Mesendoderm (in vitro differentiated cells): Measurements from ENCODE around the gene DNAJC12.

ENCODE experiments used
- DNase-seq: peaks from one replicate; pipeline ENCODE4 v3.0.0; 2013
- H2AK5ac ChIP-seq: 2 replicates; pipeline ENCODE4 v1.6.1; 2013; ENCODE audit warnings: low read length, inconsistent platforms
- H2BK120ac ChIP-seq: 2 replicates; pipeline ENCODE4 v1.6.1; 2013; ENCODE audit warnings: low read depth, mild to moderate bottlenecking, low read length, moderate library complexity, mixed read lengths
- H2BK15ac ChIP-seq: replicated peaks from 2 replicates; pipeline ENCODE4 v1.6.1; 2013; ENCODE audit warnings: low read depth, mild to moderate bottlenecking, moderate library complexity
- H2BK5ac ChIP-seq: 2 replicates; pipeline ENCODE4 v1.6.1; 2013; ENCODE audit warnings: low read length, inconsistent platforms
- H3K18ac ChIP-seq: 2 replicates; pipeline ENCODE4 v1.6.1; 2013; ENCODE audit warnings: mild to moderate bottlenecking, low read length, mixed read lengths
- H3K23ac ChIP-seq: one replicate; pipeline ENCODE4 v1.6.1; 2013; ENCODE audit warnings: low read length
- H3K27ac ChIP-seq: 2 replicates; pipeline ENCODE4 v1.5.1; 2013; ENCODE audit warnings: low read depth, mild to moderate bottlenecking, inconsistent platforms, low read length, moderate library complexity
- H3K27me3 ChIP-seq: 2 replicates; pipeline ENCODE4 v1.6.1; 2013; ENCODE audit warnings: low read length, control low read depth, mild to moderate bottlenecking, inconsistent platforms; ENCODE audit not compliant: insufficient read depth, poor library complexity
- H3K36me3 ChIP-seq: 2 replicates; pipeline ENCODE4 v1.6.1; 2013; ENCODE audit warnings: low read length, inconsistent platforms; ENCODE audit not compliant: control insufficient read depth, insufficient read depth
- H3K4ac ChIP-seq: one replicate; pipeline ENCODE4 v1.6.1; 2013; ENCODE audit warnings: low read depth, mild to moderate bottlenecking, low read length, moderate library complexity
- H3K4me1 ChIP-seq: 2 replicates; pipeline ENCODE4 v1.6.1; 2013; ENCODE audit warnings: low read depth, low read length, inconsistent platforms; ENCODE audit not compliant: control insufficient read depth
- H3K4me2 ChIP-seq: 2 replicates; pipeline ENCODE4 v1.6.1; 2013; ENCODE audit warnings: low read length
- H3K4me3 ChIP-seq: 2 replicates; pipeline ENCODE4 v1.5.1; 2013; ENCODE audit warnings: mild to moderate bottlenecking, low read length
- H3K56ac ChIP-seq: one replicate; pipeline ENCODE4 v1.6.1; 2013; ENCODE audit warnings: low read length
- H3K79me1 ChIP-seq: 2 replicates; pipeline ENCODE4 v1.6.1; 2013; ENCODE audit warnings: low read length, inconsistent platforms
- H3K79me2 ChIP-seq: 2 replicates; pipeline ENCODE4 v1.6.1; 2013; ENCODE audit warnings: mild to moderate bottlenecking, low read length; ENCODE audit not compliant: control insufficient read depth, insufficient read depth
- H3K9ac ChIP-seq: 2 replicates; pipeline ENCODE4 v1.6.1; 2013; ENCODE audit warnings: low read length, inconsistent platforms
- H4K5ac ChIP-seq: one replicate; pipeline ENCODE4 v1.6.1; 2013; ENCODE audit warnings: low read length
- H4K8ac ChIP-seq: one replicate; pipeline ENCODE4 v1.6.1; 2013; ENCODE audit warnings: low read depth, mild to moderate bottlenecking, control low read depth, low read length, moderate library complexity
- WGBS: extraction: QIAGEN DNeasy Blood & Tissue Kit; methylation state at CpG from one replicate; pipeline ENCODE4 v1.1.7; 2013; ENCODE audit warnings: low lambda C conversion rate, missing lambda C conversion rate; ENCODE audit not compliant: insufficient coverage; ENCODE audit errors: extremely low coverage; 5-methylcytosine and 5-hydroxymethylcytosine counted together

The DNAJC12 gene

GRCh38 chr10:67772894-67773511 is 65.0 kb downstream of the DNAJC12 start:
- Histone ChIP-seq H3K4me3 (no peak overlapping the region), H3K79me2 (no peaks in the 10 kb centered on the region), H3K56ac (no peak overlapping the region), H3K4me1 (no peaks in the 10 kb centered on the region), H3K9ac (no peak overlapping the region), H3K18ac (no peak overlapping the region), H3K36me3 (no peaks in the 10 kb centered on the region), H2BK120ac (no peak overlapping the region), H2AK5ac (no peak overlapping the region), H3K27ac (no peak overlapping the region), H2BK5ac (no peak overlapping the region), H3K4me2 (no peak overlapping the region), H4K5ac (no peak overlapping the region), H3K23ac (no peak overlapping the region), H3K4ac (no peak overlapping the region), H2BK15ac (no peak overlapping the region), H3K27me3 (no peaks in the 10 kb centered on the region), H4K8ac (no peak overlapping the region), H3K79me1 (no peaks in the 10 kb centered on the region)
- no peak for DNase-seq

- Histone ChIP-seq H3K9ac (no peak overlapping the region), H4K8ac (no peak overlapping the region), H3K23ac (no peak overlapping the region), H3K79me1 (no peaks in the 10 kb centered on the region), H3K18ac (no peak overlapping the region), H2BK120ac (no peak overlapping the region), H4K5ac (no peak overlapping the region), H2AK5ac (no peak overlapping the region), H3K79me2 (no peaks in the 10 kb centered on the region), H3K4ac (no peak overlapping the region), H2BK15ac (no peak overlapping the region), H3K4me2 (no peak overlapping the region), H3K4me1 (no peaks in the 10 kb centered on the region), H3K36me3 (no peaks in the 10 kb centered on the region), H3K4me3 (no peak overlapping the region), H2BK5ac (no peak overlapping the region), H3K27me3 (no peaks in the 10 kb centered on the region), H3K27ac (no peak overlapping the region), H3K56ac (no peak overlapping the region)
- WGBS: no CpG with 5 or more reads among the region's 1 CpG
- DNase-seq: no peak
These were observed 65.8 kb downstream of the DNAJC12 start for GRCh38 chr10:67772151-67772550.

GRCh38 chr10:67771200-67771599 is 66.8 kb downstream of the DNAJC12 start:
- Histone ChIP-seq H3K36me3 (no peaks in the 10 kb centered on the region), H3K79me1 (no peaks in the 10 kb centered on the region), H2BK5ac (no peak overlapping the region), H2BK120ac (no peak overlapping the region), H3K27me3 (no peaks in the 10 kb centered on the region), H4K5ac (no peak overlapping the region), H3K56ac (no peak overlapping the region), H3K23ac (no peak overlapping the region), H3K4me2 (no peak overlapping the region), H3K4me1 (no peaks in the 10 kb centered on the region), H3K79me2 (no peaks in the 10 kb centered on the region), H3K27ac (no peak overlapping the region), H2AK5ac (no peak overlapping the region), H4K8ac (no peak overlapping the region), H2BK15ac (no peak overlapping the region), H3K9ac (no peak overlapping the region), H3K18ac (no peak overlapping the region), H3K4ac (no peak overlapping the region), H3K4me3 (no peak overlapping the region)
- WGBS: no CpG with 5 or more reads among the region's 3 CpGs
- DNase-seq: no peak

GRCh38 chr10:67770537-67770936 is 67.5 kb downstream of the DNAJC12 start:
- Histone ChIP-seq H3K4me2 (no peak overlapping the region), H3K56ac (no peak overlapping the region), H3K27me3 (no peaks in the 10 kb centered on the region), H3K9ac (no peak overlapping the region), H2BK15ac (no peak overlapping the region), H3K23ac (no peak overlapping the region), H4K8ac (no peak overlapping the region), H4K5ac (no peak overlapping the region), H2BK5ac (no peak overlapping the region), H2AK5ac (no peak overlapping the region), H3K18ac (no peak overlapping the region), H3K4me1 (no peaks in the 10 kb centered on the region), H3K27ac (no peak overlapping the region), H3K79me1 (no peaks in the 10 kb centered on the region), H3K4me3 (no peak overlapping the region), H3K79me2 (no peaks in the 10 kb centered on the region), H3K4ac (no peak overlapping the region), H3K36me3 (no peaks in the 10 kb centered on the region), H2BK120ac (no peak overlapping the region)
- no peak for DNase-seq

GRCh38 chr10:67767244-67767643 is 70.7 kb downstream of the DNAJC12 start:
- no CpG with 5 or more reads among the region's 2 CpGs for WGBS
- DNase-seq: no peak
- Histone ChIP-seq H3K36me3 (no peaks in the 10 kb centered on the region), H4K5ac (no peak overlapping the region), H2BK15ac (no peak overlapping the region), H4K8ac (no peak overlapping the region), H2BK5ac (no peak overlapping the region), H2BK120ac (no peak overlapping the region), H2AK5ac (no peak overlapping the region), H3K4ac (no peak overlapping the region), H3K79me1 (no peaks in the 10 kb centered on the region), H3K23ac (no peak overlapping the region), H3K27me3 (no peaks in the 10 kb centered on the region), H3K4me2 (no peak overlapping the region), H3K4me3 (no peak overlapping the region), H3K4me1 (no peaks in the 10 kb centered on the region), H3K56ac (no peak overlapping the region), H3K27ac (no peak overlapping the region), H3K79me2 (no peaks in the 10 kb centered on the region), H3K18ac (no peak overlapping the region), H3K9ac (no peak overlapping the region)

GRCh38 chr10:67764012-67764822 is 73.8 kb downstream of the DNAJC12 start:
- Histone ChIP-seq H3K56ac (peak overlapping the region; percentile 89), H2BK5ac (no peak overlapping the region), H3K4me1 (no peaks in the 10 kb centered on the region), H3K4me2 (peak overlapping the region; percentile 51), H3K4ac (no peak overlapping the region), H3K27me3 (no peaks in the 10 kb centered on the region), H3K79me2 (no peaks in the 10 kb centered on the region), H3K79me1 (no peaks in the 10 kb centered on the region), H3K23ac (no peak overlapping the region), H3K18ac (peak overlapping the region; percentile 46), H2BK120ac (no peak overlapping the region), H3K4me3 (peak overlapping the region; percentile 81), H2BK15ac (no peak overlapping the region), H2AK5ac (no peak overlapping the region), H3K9ac (peak overlapping the region; percentile 78), H3K36me3 (no peaks in the 10 kb centered on the region), H3K27ac (no peak overlapping the region), H4K8ac (no peak overlapping the region), H4K5ac (no peak overlapping the region)
- peak; percentile 98 for DNase-seq
- no CpG with 5 or more reads among the region's 56 CpGs for WGBS
